NAMALWA (cell line): Measurements from ENCODE around the gene IFT43.

Source experiments
- DNase-seq: peaks from one replicate; pipeline ENCODE4 v3.0.0-alpha.2; 2015; ENCODE audit warnings: low spot score

The IFT43 gene

GRCh38 chr14:75985618-75986438 is at the start of gene IFT43:
Gene IFT43, plus strand, starts transcription at chr14:75985763. Its CDS starts 24 bp downstream, at chr14:75985787.
- peak; percentile 88 for DNase-seq

- no peak for DNase-seq
Measured at GRCh38 chr14:75939200-75939599, 46.4 kb upstream of the IFT43 start.

GRCh38 chr14:75941030-75941429 is 44.5 kb upstream of the IFT43 start:
- DNase-seq, result no peak

GRCh38 chr14:75944607-75945241 is 40.8 kb upstream of the IFT43 start:
- no peak for DNase-seq

GRCh38 chr14:75946785-75947184 is 38.8 kb upstream of the IFT43 start:
- DNase-seq, result no peak

GRCh38 chr14:75952489-75952888 is 33.1 kb upstream of the IFT43 start:
- DNase-seq, result no peak

- DNase-seq, result no peak
Measured at GRCh38 chr14:75959031-75959430, 26.5 kb upstream of the IFT43 start.

GRCh38 chr14:75960231-75960630 is 25.3 kb upstream of the IFT43 start:
- DNase-seq, result peak; percentile 26

GRCh38 chr14:75961662-75962061 is 23.9 kb upstream of the IFT43 start:
- no peak for DNase-seq

GRCh38 chr14:75967866-75968265 is 17.7 kb upstream of the IFT43 start:
- no peak for DNase-seq

- no peak for DNase-seq
Measured at GRCh38 chr14:75968456-75968855, 17.1 kb upstream of the IFT43 start.

GRCh38 chr14:75969126-75969525 is 16.4 kb upstream of the IFT43 start:
- no peak for DNase-seq

GRCh38 chr14:75969891-75970290 is 15.7 kb upstream of the IFT43 start:
- DNase-seq, result no peak

GRCh38 chr14:75970989-75971388 is 14.6 kb upstream of the IFT43 start:
- DNase-seq, result peak; percentile 13

GRCh38 chr14:75971509-75971908 is 14.1 kb upstream of the IFT43 start:
- no peak for DNase-seq

GRCh38 chr14:75972801-75973421 is 12.7 kb upstream of the IFT43 start:
- no peak for DNase-seq

- DNase-seq, result no peak
Measured at GRCh38 chr14:75976826-75977581, 8.6 kb upstream of the IFT43 start.

GRCh38 chr14:75977582-75977943 is 8.0 kb upstream of the IFT43 start:
- DNase-seq, result no peak

- DNase-seq, result no peak
Measured at GRCh38 chr14:75978249-75978731, 7.3 kb upstream of the IFT43 start.

GRCh38 chr14:75979071-75979571 is 6.4 kb upstream of the IFT43 start:
- peak; percentile 25 for DNase-seq

GRCh38 chr14:75979648-75980565 is 5.7 kb upstream of the IFT43 start:
- no peak for DNase-seq
